OCI-LY7 (cell line): ENCODE measurements around the gene MUC22.
"Not testable (repeated sequence)": the region's sequence is repeated elsewhere in the genome, so short reads cannot be mapped to it uniquely, and the experiment has no call there.

Source experiments
- CTCF ChIP-seq: fragments of 200-600 bp; sonication (generic); conservative IDR thresholded peaks from 2 replicates; pipeline ENCODE4 v1.5.1; 2014; ENCODE audit warnings: mild to moderate bottlenecking, antibody characterized with exemption, low read length, moderate library complexity, mixed read lengths
- EZH2phosphoT487 ChIP-seq: fragments of 200-600 bp; sonication (generic); IDR thresholded peaks from 2 replicates; pipeline ENCODE4 v1.6.1; 2018; ENCODE audit warnings: low read depth, borderline replicate concordance, mild to moderate bottlenecking, mixed run types, antibody characterized with exemption, low read length, moderate library complexity, mixed read lengths

GRCh38 chr6:31020631-31021255 is 10.5 kb downstream of the MUC22 start:
- TF ChIP-seq CTCF, EZH2phosphoT487: not testable (repeated sequence)
